SU-DHL-6 (cell line): ENCODE data around the gene PLEKHH2.

Experiments
- H2AFZ ChIP-seq: fragments of 200-600 bp; sonication (generic); 2 replicates; pipeline ENCODE4 v1.6.1; 2014; ENCODE audit warnings: low read depth, mild to moderate bottlenecking, moderate library complexity, mixed read lengths, antibody characterized with exemption, low read length; ENCODE audit not compliant: severe bottlenecking
- H3F3A ChIP-seq: fragments of 200-600 bp; shearing (Covaris generic); 2 replicates; pipeline ENCODE4 v1.6.0; 2016; ENCODE audit warnings: antibody characterized with exemption, mild to moderate bottlenecking; ENCODE audit not compliant: insufficient read depth
- H3K27ac ChIP-seq: fragments of 200-600 bp; sonication (generic); 2 replicates; pipeline ENCODE4 v1.5.1; 2016; ENCODE audit warnings: low read depth, mild to moderate bottlenecking, low read length, moderate library complexity, mixed read lengths
- H3K27me3 ChIP-seq: fragments of 200-600 bp; sonication (generic), shearing (Covaris generic); 2 replicates; pipeline ENCODE4 v1.6.0; 2014; ENCODE audit warnings: mild to moderate bottlenecking, low read length
- H3K36me3 ChIP-seq: fragments of 200-600 bp; sonication (generic); 2 replicates; pipeline ENCODE4 v1.6.1; 2014; ENCODE audit warnings: mild to moderate bottlenecking, low read length, mixed read lengths
- H3K4me2 ChIP-seq: fragments of 300-600, 200-600 bp; shearing (Covaris generic), sonication (generic); 2 replicates; pipeline ENCODE4 v1.6.0; 2014; ENCODE audit warnings: low read length, low read depth, mild to moderate bottlenecking; ENCODE audit not compliant: poor library complexity, severe bottlenecking
- H3K4me3 ChIP-seq: fragments of 200-600 bp; sonication (generic); 2 replicates; pipeline ENCODE4 v1.5.1; 2014; ENCODE audit warnings: antibody characterized with exemption, low read length, mild to moderate bottlenecking, mixed read lengths; ENCODE audit not compliant: insufficient read depth, poor library complexity, severe bottlenecking
- H3K79me2 ChIP-seq: fragments of 200-600 bp; sonication (generic); 2 replicates; pipeline ENCODE4 v1.6.1; 2014; ENCODE audit warnings: mild to moderate bottlenecking, low read length, moderate library complexity; ENCODE audit not compliant: insufficient read depth
- H3K9ac ChIP-seq: fragments of 200-600 bp; sonication (generic); 2 replicates; pipeline ENCODE4 v1.7.0; 2014; ENCODE audit warnings: mild to moderate bottlenecking, low read length
- H3K9me2 ChIP-seq: fragments of 200-600 bp; sonication (generic); replicated peaks from 2 replicates; pipeline ENCODE4 v1.6.1; 2014; ENCODE audit warnings: low read length; ENCODE audit not compliant: insufficient read depth
- H3K9me3 ChIP-seq: fragments of 200-600 bp; sonication (generic); 2 replicates; pipeline ENCODE4 v1.6.1; 2014; ENCODE audit warnings: low read length, mixed read lengths; ENCODE audit not compliant: insufficient read depth
- H4K20me1 ChIP-seq: fragments of 200-600 bp; sonication (generic); 2 replicates; pipeline ENCODE4 v1.6.1; 2014; ENCODE audit warnings: low read depth, mild to moderate bottlenecking, antibody characterized with exemption, low read length, moderate library complexity, mixed read lengths
- EZH2phosphoT487 ChIP-seq: fragments of 200-600 bp; sonication (generic), shearing (Covaris generic); conservative IDR thresholded peaks from 2 replicates; pipeline ENCODE4 v1.6.1; 2018; ENCODE audit warnings: mild to moderate bottlenecking, antibody characterized with exemption, low read length, moderate library complexity, mixed read lengths
- TF ChIP-seq, protein P1 (sequence below): fragments of 200-600 bp; sonication (generic); IDR thresholded peaks from one replicate; pipeline ENCODE4 v1.5.1; 2017; ENCODE audit warnings: antibody characterized with exemption, mild to moderate bottlenecking, low read length, moderate library complexity; ENCODE audit not compliant: insufficient read depth, poor library complexity, severe bottlenecking

The PLEKHH2 gene

DNA sequence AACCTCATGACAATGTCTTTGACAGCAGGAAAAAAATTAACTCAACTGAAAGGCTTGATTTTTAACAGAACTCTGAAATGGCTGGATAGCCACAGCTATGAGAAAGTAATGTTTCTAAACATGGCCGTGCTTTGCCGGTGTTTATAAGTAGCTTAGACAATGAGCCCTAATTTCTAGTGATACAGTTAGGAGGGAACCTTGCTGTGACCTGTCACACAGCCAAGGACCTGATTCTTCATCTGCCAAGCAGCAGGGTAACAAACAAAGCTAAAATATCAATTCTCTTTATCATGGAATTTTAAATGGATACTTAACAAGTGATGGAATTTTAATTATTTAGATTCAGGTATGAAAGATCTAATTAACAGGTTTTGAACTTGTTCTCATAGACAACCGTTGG lies 112.5 kb downstream of the PLEKHH2 start:
- Histone ChIP-seq H3K4me3 (no peak overlapping the region), H3K9ac (no peak overlapping the region), H2AFZ (no peak overlapping the region), H3K79me2 (no peaks in the 10 kb centered on the region), H3K27me3 (no peaks in the 10 kb centered on the region), H3F3A (no peaks in the 10 kb centered on the region), H3K4me2 (no peak overlapping the region), H3K36me3 (no peaks in the 10 kb centered on the region), H3K9me2 (no peaks in the 10 kb centered on the region), H3K9me3 (no peaks in the 10 kb centered on the region), H3K27ac (no peak overlapping the region), H4K20me1 (no peaks in the 10 kb centered on the region)
- TF ChIP-seq EZH2phosphoT487 = no peak
- TF ChIP-seq, protein P1, sequence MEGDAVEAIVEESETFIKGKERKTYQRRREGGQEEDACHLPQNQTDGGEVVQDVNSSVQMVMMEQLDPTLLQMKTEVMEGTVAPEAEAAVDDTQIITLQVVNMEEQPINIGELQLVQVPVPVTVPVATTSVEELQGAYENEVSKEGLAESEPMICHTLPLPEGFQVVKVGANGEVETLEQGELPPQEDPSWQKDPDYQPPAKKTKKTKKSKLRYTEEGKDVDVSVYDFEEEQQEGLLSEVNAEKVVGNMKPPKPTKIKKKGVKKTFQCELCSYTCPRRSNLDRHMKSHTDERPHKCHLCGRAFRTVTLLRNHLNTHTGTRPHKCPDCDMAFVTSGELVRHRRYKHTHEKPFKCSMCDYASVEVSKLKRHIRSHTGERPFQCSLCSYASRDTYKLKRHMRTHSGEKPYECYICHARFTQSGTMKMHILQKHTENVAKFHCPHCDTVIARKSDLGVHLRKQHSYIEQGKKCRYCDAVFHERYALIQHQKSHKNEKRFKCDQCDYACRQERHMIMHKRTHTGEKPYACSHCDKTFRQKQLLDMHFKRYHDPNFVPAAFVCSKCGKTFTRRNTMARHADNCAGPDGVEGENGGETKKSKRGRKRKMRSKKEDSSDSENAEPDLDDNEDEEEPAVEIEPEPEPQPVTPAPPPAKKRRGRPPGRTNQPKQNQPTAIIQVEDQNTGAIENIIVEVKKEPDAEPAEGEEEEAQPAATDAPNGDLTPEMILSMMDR = no peak

DNA sequence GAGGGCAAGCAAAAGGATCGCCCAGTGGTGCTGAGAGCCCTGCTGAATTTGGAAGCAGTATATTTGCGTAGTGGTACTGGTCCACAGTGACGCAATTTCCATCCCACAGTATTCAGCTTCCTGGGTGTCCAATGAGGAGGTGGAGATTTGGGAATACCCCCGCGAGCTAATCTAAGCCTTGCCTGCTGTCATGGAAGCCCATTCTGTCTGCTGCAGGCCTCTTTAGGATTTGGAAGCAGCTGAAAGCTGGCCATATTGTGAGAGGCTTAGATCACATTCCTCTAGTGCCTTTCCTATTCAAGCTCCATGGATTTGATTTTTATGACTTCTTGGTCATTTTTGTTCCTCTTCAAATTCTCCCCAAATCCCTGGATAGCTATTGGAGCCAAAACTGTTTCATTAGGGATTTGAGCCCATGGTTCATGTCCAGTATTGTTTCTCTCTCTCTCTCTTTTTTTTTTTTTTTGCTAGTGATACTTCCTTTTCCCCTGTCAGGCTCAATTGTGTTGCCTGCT lies 114.5 kb downstream of the PLEKHH2 start:
- no peak overlapping the region for H3K27ac ChIP-seq

DNA sequence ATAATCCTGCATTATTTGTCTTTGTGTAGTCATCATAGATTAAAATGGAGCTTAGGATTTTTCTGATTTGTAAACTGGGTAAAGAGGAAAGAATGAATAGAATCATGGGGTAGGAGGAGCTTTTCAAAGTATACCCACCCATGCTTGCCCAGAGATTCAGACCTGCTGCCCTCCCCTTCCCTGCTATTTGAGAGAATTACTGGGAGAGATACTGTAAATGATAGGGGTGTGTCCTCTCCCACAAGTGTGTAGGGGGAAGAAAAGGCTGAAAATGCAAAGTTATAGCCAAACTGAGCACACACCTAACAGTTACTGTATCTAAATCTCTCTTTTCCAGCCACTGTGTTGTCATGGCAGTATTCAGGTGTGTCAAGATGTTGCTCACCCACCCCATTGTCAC lies 115.2 kb downstream of the PLEKHH2 start:
- H3K9me2 ChIP-seq = no peaks in the 10 kb centered on the region
- no peaks in the 10 kb centered on the region for H3K27me3 ChIP-seq
- no peaks in the 10 kb centered on the region for H3K9me3 ChIP-seq
- no peak overlapping the region for H3K4me2 ChIP-seq
- no peak overlapping the region for H3K9ac ChIP-seq
- no peaks in the 10 kb centered on the region for H3K36me3 ChIP-seq
- H4K20me1 ChIP-seq = no peaks in the 10 kb centered on the region
- H3K4me3 ChIP-seq = no peak overlapping the region
- no peak overlapping the region for H2AFZ ChIP-seq
- no peaks in the 10 kb centered on the region for H3F3A ChIP-seq
- no peak overlapping the region for H3K27ac ChIP-seq
- no peaks in the 10 kb centered on the region for H3K79me2 ChIP-seq
- no peak for TF ChIP-seq EZH2phosphoT487
- TF ChIP-seq, protein P1 = no peak

More for the DNA sequence above, 114.5 kb downstream of the PLEKHH2 start:
- Histone ChIP-seq H3K9ac (no peak overlapping the region), H3K4me2 (no peak overlapping the region), H3K79me2 (no peaks in the 10 kb centered on the region), H3K36me3 (no peaks in the 10 kb centered on the region), H3F3A (no peaks in the 10 kb centered on the region), H3K27me3 (no peaks in the 10 kb centered on the region), H3K9me3 (no peaks in the 10 kb centered on the region), H3K4me3 (no peak overlapping the region), H3K9me2 (no peaks in the 10 kb centered on the region), H2AFZ (no peak overlapping the region), H4K20me1 (no peaks in the 10 kb centered on the region)
- TF ChIP-seq EZH2phosphoT487 = no peak
- TF ChIP-seq, protein P1 = no peak
